Activated CD4-positive, alpha-beta T cell treated with anti-CD3 and anti-CD28 coated beads, Interleukin-2, amount 50 U/mL, for 24 hours (primary cell): ENCODE measurements around the gene TRIP12.
"Not testable (repeated sequence)": the region's sequence is repeated elsewhere in the genome, so short reads cannot be mapped to it uniquely, and the experiment has no call there.

Experiments used
- DNase-seq, 2 donors: peaks; one replicate each; pipeline ENCODE4 v3.0.0-alpha.2; 2020; ENCODE audit warnings: low read depth in 1 of 2, low spot score in 1 of 2

The TRIP12 gene

DNA sequence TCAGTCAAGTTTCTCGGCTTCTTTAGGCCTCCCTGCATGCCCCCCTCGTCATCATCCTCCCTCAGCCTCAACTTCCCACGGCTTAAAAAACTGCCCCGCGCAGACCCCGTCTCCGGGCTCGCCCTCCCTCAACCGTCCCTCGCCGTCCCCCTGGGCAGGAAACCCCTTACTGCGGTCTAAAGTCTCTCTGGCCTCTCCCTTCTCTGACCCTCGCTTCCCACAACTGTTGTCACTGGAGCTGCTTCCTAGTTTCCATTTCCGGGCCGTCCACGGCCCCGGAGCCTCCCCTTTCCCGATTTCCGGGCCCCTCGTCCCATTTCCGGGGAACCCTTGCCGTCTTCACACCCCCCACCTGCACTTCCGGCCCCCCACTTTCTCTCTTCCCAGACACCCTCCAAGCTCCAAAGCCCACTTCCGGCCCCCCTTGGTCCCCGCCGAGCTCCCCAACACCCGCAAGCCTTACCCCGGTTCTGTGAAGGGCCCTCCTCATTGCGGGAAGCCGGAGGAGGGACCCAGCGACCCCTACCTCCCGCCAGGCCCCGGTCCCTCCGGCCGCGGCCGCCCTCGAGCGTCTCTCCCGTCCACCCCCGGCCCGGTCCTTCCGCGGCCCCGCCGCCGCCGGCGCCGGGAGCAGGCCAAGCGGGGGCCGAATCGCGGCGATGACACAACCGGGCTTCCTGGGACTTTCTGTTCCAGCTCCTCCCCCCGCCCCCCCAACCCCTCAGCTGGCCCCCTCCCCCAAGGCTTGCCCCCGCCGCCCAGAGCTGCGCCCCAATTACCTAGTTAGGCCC is 513 bp downstream of the TRIP12 start:
- DNase-seq: peak in 1 of 2 donors; percentile 37

DNA sequence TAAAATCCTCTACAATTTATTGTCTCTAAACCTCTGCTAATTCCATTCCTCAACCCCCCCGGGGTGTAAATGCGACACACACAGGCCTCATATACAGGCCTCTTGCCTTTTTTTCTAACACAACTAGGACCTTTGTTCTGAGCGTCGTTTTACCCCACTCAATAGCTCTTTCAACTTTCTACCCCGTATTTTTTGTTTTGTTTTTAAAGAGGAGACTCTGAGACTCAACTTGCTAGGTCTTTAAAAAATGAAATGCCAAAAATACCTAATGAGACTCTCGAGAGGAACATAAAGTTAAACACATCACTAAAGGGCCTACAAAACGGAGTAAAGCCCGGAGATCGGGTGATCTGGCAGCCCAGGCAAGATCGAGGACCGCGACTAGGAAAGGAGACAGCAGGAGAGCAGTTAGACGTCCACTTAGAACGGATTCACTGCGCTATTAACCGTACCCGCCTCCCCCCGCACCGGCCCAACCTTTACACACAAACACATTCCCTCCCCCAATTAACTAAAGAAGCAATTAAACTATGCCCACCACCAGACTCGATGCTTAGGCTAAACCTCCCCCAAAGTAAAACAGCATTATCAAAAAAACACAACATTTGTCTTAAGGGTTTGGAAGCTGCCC is 1.7 kb downstream of the TRIP12 start:
- DNase-seq: no peak

DNA sequence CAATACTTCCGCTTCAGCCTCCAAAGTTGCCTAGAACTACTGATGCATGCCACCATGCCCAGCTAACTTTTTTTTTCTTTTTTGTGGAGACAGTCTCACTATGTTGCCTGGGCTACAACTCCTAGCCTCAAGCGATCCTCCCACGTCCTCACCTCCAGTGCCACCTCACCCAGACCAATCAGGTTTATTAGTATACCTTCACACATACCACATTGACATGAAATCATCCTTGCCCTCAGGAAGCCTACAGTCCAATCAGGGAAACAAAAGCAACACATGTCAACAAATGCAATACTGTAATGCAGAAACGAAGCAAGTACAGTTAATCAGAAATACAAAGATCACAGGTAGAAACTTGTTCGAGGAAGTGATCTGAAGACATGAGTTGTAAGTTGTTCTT is 4.0 kb downstream of the TRIP12 start:
- no peak for DNase-seq

GRCh38 chr2:229914171-229914570 is 7.6 kb downstream of the TRIP12 start:
- DNase-seq: no peak

GRCh38 chr2:229910832-229911412 is 10.9 kb downstream of the TRIP12 start:
- DNase-seq: peak in 1 of 2 donors; percentile 12

GRCh38 chr2:229910147-229910831 is 11.5 kb downstream of the TRIP12 start:
- DNase-seq: no peak

DNA sequence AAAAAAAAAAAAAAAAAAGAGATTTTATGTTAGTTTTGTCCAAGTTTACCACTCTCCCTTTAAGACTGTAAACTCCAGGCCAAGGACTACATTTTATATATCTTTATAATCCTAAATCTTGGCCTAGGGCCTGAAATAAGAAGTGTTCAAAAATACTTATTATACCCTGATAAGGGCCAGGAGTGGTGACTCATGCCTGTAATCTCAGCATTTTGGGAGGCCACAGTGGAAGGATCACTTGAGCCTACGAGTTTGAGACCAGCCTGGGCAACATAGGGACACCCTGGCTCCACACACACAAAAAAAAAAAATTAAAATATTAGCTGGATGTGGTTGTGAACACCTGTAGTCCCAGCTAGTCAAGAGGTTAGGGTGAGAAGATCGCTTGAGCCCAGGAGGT is 12.7 kb downstream of the TRIP12 start:
- no peak for DNase-seq

DNA sequence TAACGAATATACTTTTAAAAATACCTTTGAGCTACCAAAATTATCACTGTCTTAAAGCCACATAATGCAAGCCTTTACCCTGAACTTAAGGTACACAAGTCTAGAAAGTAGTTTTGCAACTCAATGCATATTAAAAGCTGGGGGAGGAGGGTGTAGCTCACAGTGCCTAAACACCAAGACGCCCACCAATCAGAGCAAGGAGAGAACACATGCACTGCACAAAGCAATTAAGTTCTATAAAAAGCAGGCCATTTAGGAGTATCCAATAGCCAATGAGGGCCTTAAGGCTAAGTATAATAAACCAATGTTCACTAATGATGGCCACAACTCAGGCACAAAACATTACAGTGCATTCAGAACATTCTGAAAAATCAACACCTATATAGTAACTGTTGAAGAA is 16.2 kb downstream of the TRIP12 start:
- DNase-seq: no peak

GRCh38 chr2:229903037-229903436 is 18.8 kb downstream of the TRIP12 start:
- no peak for DNase-seq

DNA sequence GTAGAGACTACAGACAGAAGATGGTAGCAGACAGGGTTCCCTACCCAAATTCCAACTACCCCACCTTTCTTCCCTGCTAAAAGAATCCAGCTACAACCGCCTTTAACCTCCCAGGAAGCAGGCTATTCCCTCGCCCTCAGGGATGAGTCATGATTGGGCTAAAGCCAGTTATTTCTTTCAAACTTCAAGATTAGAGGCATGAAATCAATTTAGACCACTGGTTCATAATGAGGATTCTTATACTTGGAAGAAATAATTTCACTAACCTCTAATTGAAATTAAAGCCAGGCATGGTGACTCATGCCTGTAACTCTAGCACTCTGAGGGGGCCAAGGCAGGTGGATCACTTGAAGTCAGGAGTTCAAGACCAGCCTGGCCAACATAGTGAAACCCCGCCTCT is 20.0 kb downstream of the TRIP12 start:
- no peak for DNase-seq

DNA sequence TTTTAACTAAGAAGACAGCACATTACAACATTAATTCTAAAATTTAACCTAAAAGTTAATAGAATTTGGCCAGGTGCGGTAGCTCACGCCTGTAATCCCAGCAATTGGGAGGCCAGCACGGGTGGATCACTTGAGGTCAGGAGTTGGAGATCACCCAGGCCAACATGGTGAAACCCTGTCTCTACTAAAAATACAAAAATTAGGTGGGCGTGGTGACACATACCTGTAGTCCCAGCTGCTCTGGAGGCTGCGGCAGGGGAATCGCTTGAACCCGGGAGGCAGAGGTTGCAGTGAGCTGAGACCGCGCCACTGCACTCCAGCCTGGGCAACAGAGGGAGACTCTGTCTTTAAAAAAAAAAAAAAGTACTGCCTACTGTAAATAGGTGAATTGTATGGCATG is 21.3 kb downstream of the TRIP12 start:
- DNase-seq: not testable (repeated sequence)

GRCh38 chr2:229900012-229900411 is 21.8 kb downstream of the TRIP12 start:
- no peak for DNase-seq

- no peak for DNase-seq
These were observed 22.2 kb downstream of the TRIP12 start for GRCh38 chr2:229899604-229900003.

GRCh38 chr2:229896857-229897256 is 25.0 kb downstream of the TRIP12 start:
- no peak for DNase-seq

DNA sequence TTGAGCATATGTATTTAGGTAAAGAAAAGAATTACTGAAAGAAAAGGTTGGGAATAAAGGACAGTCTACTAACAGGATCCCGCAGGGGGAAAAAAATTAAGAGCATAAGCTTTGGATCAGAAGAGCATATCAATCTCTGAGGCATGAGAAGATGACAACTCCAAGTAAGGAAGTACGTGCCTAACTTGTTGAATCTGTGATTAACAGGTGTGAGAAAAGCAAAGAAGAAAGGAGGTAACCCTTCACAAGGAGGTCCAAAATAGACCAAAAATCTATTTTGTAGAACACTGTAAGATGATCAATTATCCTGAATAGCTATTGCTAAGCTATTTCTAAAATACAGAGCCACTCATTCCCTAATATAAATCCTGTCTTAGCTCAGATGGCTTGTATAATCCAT is 32.8 kb downstream of the TRIP12 start:
- no peak for DNase-seq

DNA sequence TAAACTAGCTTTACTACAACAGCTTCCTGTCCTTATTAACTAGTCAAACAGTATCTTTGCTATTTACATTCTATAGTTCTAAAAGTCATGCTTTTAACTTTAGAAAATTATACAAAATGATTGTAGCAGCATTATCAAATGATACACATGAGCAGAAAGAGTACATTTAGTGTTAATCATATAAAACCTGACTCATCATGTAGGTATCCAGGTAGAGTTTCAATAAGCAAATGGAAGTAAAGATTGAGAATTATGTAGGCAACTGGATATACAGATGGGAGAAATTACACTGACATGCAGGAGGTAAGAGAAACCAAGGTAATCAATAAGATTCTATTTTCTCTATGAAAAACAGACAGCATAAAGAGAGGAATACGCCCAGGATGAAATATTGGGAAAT is 33.8 kb downstream of the TRIP12 start:
- DNase-seq: no peak

- DNase-seq: no peak
These were observed 34.4 kb downstream of the TRIP12 start for GRCh38 chr2:229887441-229887840.

DNA sequence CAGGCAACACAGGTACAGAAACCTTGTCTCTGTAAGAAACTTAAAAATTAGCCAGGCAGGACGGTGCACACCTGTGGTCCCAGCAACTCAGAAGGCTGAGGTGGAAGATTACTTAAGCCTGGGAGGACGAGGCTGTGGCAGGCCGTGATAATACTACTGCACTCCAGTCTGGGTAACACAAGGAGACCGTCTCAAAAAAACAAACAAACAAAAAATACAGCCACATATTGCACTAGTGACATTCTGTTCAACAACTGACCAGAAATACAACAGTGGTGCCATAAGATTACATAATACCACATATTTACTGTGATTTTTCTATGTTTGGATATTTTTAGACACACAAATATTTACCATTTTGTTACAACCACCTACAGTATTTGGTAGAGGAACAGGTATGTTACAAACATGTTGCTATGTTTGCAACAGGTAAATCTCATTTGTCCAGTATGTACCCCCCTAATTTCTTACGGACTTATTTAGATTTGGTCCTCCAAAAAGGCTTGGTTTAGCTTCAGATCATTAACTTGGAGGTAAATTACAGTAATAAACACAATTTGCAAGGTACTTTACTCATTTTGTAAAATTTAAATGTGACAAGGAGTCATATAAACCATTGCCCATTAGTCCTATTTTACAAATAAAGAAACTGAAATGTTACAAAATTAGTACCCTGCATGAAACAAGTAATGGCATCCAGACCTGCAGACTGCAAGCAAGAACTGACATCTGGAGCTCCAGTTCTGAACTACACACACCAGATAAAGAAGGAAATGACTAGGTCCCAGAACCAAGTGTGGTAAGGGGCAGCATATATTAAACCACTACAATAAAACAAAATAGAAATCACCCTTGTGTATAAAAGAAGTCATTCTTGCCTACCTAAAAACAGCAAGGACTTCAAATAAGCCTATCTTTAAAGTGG is 36.8 kb downstream of the TRIP12 start:
- no peak for DNase-seq

DNA sequence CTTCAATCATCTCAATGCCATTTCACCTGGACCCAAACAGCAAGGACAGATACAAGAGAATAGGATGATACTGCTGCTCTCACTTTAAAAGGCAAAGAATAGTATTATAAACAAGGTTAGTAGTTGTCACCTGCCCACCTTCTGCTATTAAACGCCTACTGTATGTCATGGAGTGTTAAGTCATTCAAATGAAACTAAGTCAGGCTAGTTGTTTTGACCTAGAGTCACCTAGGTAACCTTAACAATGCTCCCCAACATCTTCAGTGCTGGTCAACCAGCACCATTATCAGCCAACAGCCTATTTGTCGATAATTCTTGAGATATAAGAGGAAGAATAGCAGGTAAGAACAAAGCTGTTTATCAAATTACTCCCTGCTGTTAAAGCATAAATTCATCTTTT is 39.2 kb downstream of the TRIP12 start:
- no peak for DNase-seq

DNA sequence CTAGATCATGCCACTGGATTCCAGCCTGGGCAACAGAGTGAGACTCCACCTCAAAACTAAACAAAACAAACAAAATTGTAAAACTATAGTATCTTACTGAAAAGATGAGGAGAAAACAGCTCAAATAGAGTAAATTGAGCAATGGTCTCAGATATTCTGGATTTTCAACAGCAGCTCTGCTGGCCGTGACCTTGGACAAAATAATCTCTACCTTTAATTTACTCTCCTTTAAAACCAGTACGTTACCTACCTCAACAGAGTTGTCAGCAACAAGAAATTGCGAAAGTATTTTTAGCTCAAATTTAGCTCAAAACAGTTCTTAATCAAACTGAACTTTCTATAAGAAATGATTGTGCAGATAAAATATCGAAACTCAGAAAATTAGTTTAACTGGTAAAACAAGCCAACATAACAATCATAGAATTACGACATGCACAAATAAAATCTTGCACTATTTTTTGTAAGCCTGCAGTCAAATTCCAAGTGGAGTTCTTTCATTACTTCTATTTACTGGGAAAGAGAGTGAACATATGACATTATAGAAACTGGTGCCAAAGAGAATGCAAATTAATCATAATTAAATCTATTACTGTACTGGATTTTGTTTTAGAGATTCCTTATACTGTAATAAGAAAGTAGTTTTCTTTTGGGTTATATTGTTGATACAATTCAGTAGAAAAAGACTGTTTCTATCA is 40.8 kb downstream of the TRIP12 start:
- DNase-seq: no peak
